GM21723 (cell line): ENCODE measurements around the gene TRIM38.
"Not testable (repeated sequence)": the region's sequence is repeated elsewhere in the genome, so short reads cannot be mapped to it uniquely, and the experiment has no call there.

Experiments used
- ATAC-seq: cut with Tn5 transposase; IDR thresholded peaks from one replicate; pipeline ENCODE4 v1.9.1; 2021; ENCODE audit warnings: mild to moderate bottlenecking, moderate library complexity; ENCODE audit not compliant: unreplicated experiment

TRIM38 gene

GRCh38 chr6:25966711-25967110, 4.1 kb downstream of the TRIM38 start:
- ATAC-seq: no peak

GRCh38 chr6:25968769-25969168, 6.2 kb downstream of the TRIM38 start:
- ATAC-seq: no peak

- no peak for ATAC-seq
Measured at GRCh38 chr6:25971187-25971821, 8.7 kb downstream of the TRIM38 start.

GRCh38 chr6:25972128-25972527, 9.5 kb downstream of the TRIM38 start:
- ATAC-seq: no peak

- ATAC-seq: no peak
Measured at GRCh38 chr6:25972902-25973301, 10.3 kb downstream of the TRIM38 start.

GRCh38 chr6:25973923-25974555, 11.4 kb downstream of the TRIM38 start:
- no peak for ATAC-seq

- ATAC-seq: no peak
Measured at GRCh38 chr6:25975923-25976560, 13.4 kb downstream of the TRIM38 start.

- no peak for ATAC-seq
Measured at GRCh38 chr6:25980935-25981334, 18.3 kb downstream of the TRIM38 start.

GRCh38 chr6:25981568-25982263, 19.1 kb downstream of the TRIM38 start:
- ATAC-seq: no peak

- ATAC-seq: no peak
Measured at GRCh38 chr6:25984265-25984664, 21.7 kb downstream of the TRIM38 start.

- ATAC-seq: no peak
Measured at GRCh38 chr6:25987845-25988244, 25.2 kb downstream of the TRIM38 start.

- no peak for ATAC-seq
Measured at GRCh38 chr6:25990172-25990873, 27.7 kb downstream of the TRIM38 start.

- ATAC-seq: peak; percentile 60
Measured at GRCh38 chr6:25991785-25992412, 29.3 kb downstream of the TRIM38 start.

GRCh38 chr6:25992413-25993340, 30.1 kb downstream of the TRIM38 start:
- peak; percentile 90 for ATAC-seq

- ATAC-seq: not testable (repeated sequence)
Measured at GRCh38 chr6:25993341-25993684, 30.7 kb downstream of the TRIM38 start.

GRCh38 chr6:25995507-25995906, 32.9 kb downstream of the TRIM38 start:
- ATAC-seq: no peak

GRCh38 chr6:25997921-25998320, 35.3 kb downstream of the TRIM38 start:
- no peak for ATAC-seq

- no peak for ATAC-seq
Measured at GRCh38 chr6:25998379-25998778, 35.8 kb downstream of the TRIM38 start.

GRCh38 chr6:25999225-25999624, 36.6 kb downstream of the TRIM38 start:
- ATAC-seq: not testable (repeated sequence)
